Lung (tissue), 12 donors: ENCODE results near the gene VASN. TPM values are rescaled to one million over a fixed set of nuclear protein-coding genes. Genes with fewer than 3 reads are reported as not detected.

Experiments used
- ATAC-seq: fragments of 200-7000 bp; cut with Tn5 transposase; one replicate; pipeline ENCODE4 v1.9.1; 2020; ENCODE audit warnings: moderate number of reproducible peaks; ENCODE audit not compliant: insufficient read depth, low FRiP score
- DNase-seq, 3 donors: peaks; one replicate each; pipeline ENCODE4 v3.0.0-alpha.2; 2013 to 2017
- H3K27ac ChIP-seq, 2 donors: one replicate each; pipeline ENCODE4 v1.5.1; 2013; ENCODE audit warnings: mild to moderate bottlenecking in 2 of 2, moderate library complexity in 2 of 2, control low read depth in 1 of 2, inconsistent platforms in 1 of 2, low read depth in 1 of 2, low read length in 1 of 2
- H3K27me3 ChIP-seq, 3 donors: one replicate each; pipeline ENCODE4 v1.5.1; 2013; ENCODE audit warnings: low read length in 2 of 3; ENCODE audit not compliant: control insufficient read depth in 3 of 3, insufficient read depth in 3 of 3
- H3K36me3 ChIP-seq, 4 donors: one replicate each; pipeline ENCODE4 v1.5.1; 2013; ENCODE audit warnings: low read length in 4 of 4, mild to moderate bottlenecking in 1 of 4, moderate library complexity in 1 of 4; ENCODE audit not compliant: control insufficient read depth in 4 of 4, insufficient read depth in 4 of 4
- H3K4me1 ChIP-seq, 5 donors: one replicate each; pipeline ENCODE4 v1.5.1; 2013; ENCODE audit warnings: low read length in 5 of 5, mild to moderate bottlenecking in 2 of 5, moderate library complexity in 1 of 5; ENCODE audit not compliant: control insufficient read depth in 5 of 5, insufficient read depth in 5 of 5
- H3K4me3 ChIP-seq: one replicate; pipeline ENCODE4 v1.5.1; 2013; ENCODE audit warnings: mild to moderate bottlenecking, control low read depth, moderate library complexity
- H3K9ac ChIP-seq, 2 donors: one replicate each; pipeline ENCODE4 v1.5.1; 2013; ENCODE audit warnings: low read length in 2 of 2, control low read depth in 1 of 2; ENCODE audit not compliant: insufficient read depth in 1 of 2
- H3K9me3 ChIP-seq, 4 donors: one replicate each; pipeline ENCODE4 v1.5.1; 2013; ENCODE audit warnings: low read length in 3 of 4, mild to moderate bottlenecking in 1 of 4, moderate library complexity in 1 of 4; ENCODE audit not compliant: control insufficient read depth in 4 of 4, insufficient read depth in 3 of 4
- CTCF ChIP-seq: IDR thresholded peaks from 2 replicates; pipeline ENCODE4 v1.5.1; 2012; ENCODE audit warnings: mild to moderate bottlenecking; ENCODE audit errors: control extremely low read depth, extremely low read depth
- WGBS, 2 donors: extraction: QIAGEN DNeasy Blood & Tissue Kit; methylation state at CpG; one replicate each; pipeline ENCODE4 v1.1.7; 2013; 5-methylcytosine and 5-hydroxymethylcytosine counted together
- polyA plus RNA-seq, 2 donors: library from polyadenylated mRNA; stranded (reverse); fragments of 200-250 nt; gene quantifications; one replicate each; pipeline ENCODE4 v1.2.1, GENCODE V29; 2013
- total RNA-seq, 2 donors: library from RNA; depleted of rRNA in 1 of 2; stranded (reverse); fragments of >200 nt in 1 of 2; gene quantifications; one replicate each; pipeline ENCODE4 v1.2.1, GENCODE V29; 2014 to 2021
- donor health status: control.
- donor health status: control.
- donor health status: Bipolar disorder and iron deficiency.
- donor health status: healthy.
- donor health status: DM: yes; HTN: yes; CAD: no.

Gene VASN
- total and polyA plus RNA-seq, 4 donors: 18.8 to 42.9 (median 31.3) TPM

DNA sequence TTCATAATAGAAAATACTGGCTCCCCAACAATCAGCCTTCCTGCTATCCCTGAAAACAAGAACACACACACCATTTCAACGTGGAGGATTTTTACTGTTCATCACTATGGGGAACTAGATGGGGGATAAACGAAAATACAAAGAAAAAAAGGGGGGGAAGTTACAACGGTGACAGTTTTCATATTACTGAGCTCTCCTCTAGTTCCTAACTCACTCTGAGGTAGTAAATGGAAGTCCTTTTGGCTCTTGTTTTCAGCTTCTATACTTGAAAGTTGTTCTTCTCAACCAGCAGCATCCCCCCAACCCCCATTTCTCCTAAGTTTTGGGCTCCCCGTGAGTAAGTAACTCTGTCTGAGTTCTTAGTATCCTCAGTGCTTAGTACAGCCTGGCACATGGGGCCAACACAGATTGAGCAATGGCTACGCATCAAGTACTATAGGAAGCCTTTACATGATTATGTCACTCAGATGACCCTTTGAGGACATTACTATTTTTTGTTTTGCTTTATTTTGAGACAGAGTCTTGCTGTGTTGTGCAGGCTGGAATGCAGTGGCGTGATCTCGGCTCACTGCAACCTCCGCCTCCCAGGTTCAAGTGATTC is 49.0 kb downstream of the VASN start:
- no peak for TF ChIP-seq CTCF
- Histone ChIP-seq H3K27me3 (no peaks in the 10 kb centered on the region), H3K4me3 (no peak overlapping the region), H3K4me1 (peaks cover 0 to 12% (median 3%) of the 10 kb centered on the region in 5 donors), H3K27ac (peak overlapping the region in 1 of 2 donors; percentile 39), H3K9me3 (no peaks in the 10 kb centered on the region), H3K9ac (no peak overlapping the region), H3K36me3 (no peaks in the 10 kb centered on the region)
- ATAC-seq (no peak), DNase-seq (no peak)
- WGBS, 2 donors: 56 to 68% methylated on average over 8 of the region's 8 CpGs

- Histone ChIP-seq H3K4me1 (peaks cover 0 to 15% (median 7%) of the 10 kb centered on the region in 5 donors), H3K27me3 (no peaks in the 10 kb centered on the region), H3K9me3 (no peaks in the 10 kb centered on the region), H3K27ac (peak within 1 kb of the TSS; percentile 91 to 98), H3K9ac (peak within 1 kb of the TSS; percentile 82 to 100), H3K4me3 (peak within 1 kb of the TSS; percentile 91), H3K36me3 (peaks cover 0 to 5% (median 0%) of the 10 kb centered on the region in 4 donors)
- TF ChIP-seq CTCF: no peak
- peak; percentile 96 for ATAC-seq
- peak; percentile 93 to 97 (median 96) for DNase-seq
- WGBS, 2 donors: 0% methylated on average over 61 to 68 of the region's 68 CpGs
Measured at GRCh38 chr16:4425378-4426020, 53.9 kb downstream of the VASN start, which contains the start of gene DNAJA3. TSS of gene DNAJA3 (plus strand) at chr16:4425868. CDS start at chr16:4425882, 14 bp downstream.

- peak; percentile 22 for ATAC-seq
- WGBS, 2 donors: 3% methylated on average over 31 of the region's 31 CpGs
- H3K9me3 ChIP-seq: no peaks in the 10 kb centered on the region
- TF ChIP-seq CTCF: no peak
- DNase-seq: no peak
- no peaks in the 10 kb centered on the region for H3K27me3 ChIP-seq
- H3K4me3 ChIP-seq: peak overlapping the region; percentile 91
- peak overlapping the region; percentile 38 to 82 for H3K9ac ChIP-seq
- H3K36me3 ChIP-seq: peaks cover 0 to 7% (median 3%) of the 10 kb centered on the region in 4 donors
- H3K4me1 ChIP-seq: peaks cover 0 to 15% (median 7%) of the 10 kb centered on the region in 5 donors
- peak overlapping the region; percentile 91 to 98 for H3K27ac ChIP-seq
Measured at GRCh38 chr16:4426021-4426684, 54.5 kb downstream of the VASN start.
